ENCODE measurements around the gene FHL3. TPM values are rescaled to one million over a fixed set of nuclear protein-coding genes. Genes with fewer than 3 reads are reported as not detected.

Gene FHL3
- total and polyA plus RNA-seq, 2 donors (not counting 1 experiment from before 2014, with no cell fraction given): 0.15 to 2.2 TPM

GRCh38 chr1:38028105-38028591, 22.8 kb upstream of the FHL3 start:
- no peak for DNase-seq

More at GRCh38 chr1:38028105-38028591, 22.8 kb upstream of the FHL3 start:
- H2AFZ ChIP-seq (ENCODE audit: insufficient read depth, low read depth, low read length, poor library complexity, severe bottlenecking): no peak overlapping the region
- ChIA-PET POLR2A (no interaction called here), CTCF (interaction anchor here (0.9 to 3.5 kb wide), 3 partner anchors 12 to 475 kb away, joined by 3 to 15 read pairs (median 13); no protein-coding TSS in a partner anchor)
- Mint-ChIP-seq H3K9me3 (ENCODE audit: insufficient read depth) (no peaks in the 10 kb centered on the region), H3K4me3 (no peak overlapping the region), H3K27me3 (peaks cover 5% of the 10 kb centered on the region), H3K27ac (no peak overlapping the region), H3K4me1 (peaks cover 19% of the 10 kb centered on the region)
- no peak overlapping the region for H3K4me2 ChIP-seq (replicated peaks; ENCODE audit: low read depth, low read length, poor library complexity, severe bottlenecking)
- H3K9me3 ChIP-seq (ENCODE audit: control extremely low read depth in 1 of 3, control insufficient read depth in 2 of 3, insufficient read depth in 1 of 3, low read length in 2 of 3): no peaks in the 10 kb centered on the region
- no CpG with 5 or more reads among the region's 3 CpGs for WGBS (ENCODE audit: insufficient coverage)
- no peaks in the 10 kb centered on the region for H4K20me1 ChIP-seq (ENCODE audit: control insufficient read depth, insufficient read depth, low read length, poor library complexity, severe bottlenecking)
- no peaks in the 10 kb centered on the region for H3K79me2 ChIP-seq (ENCODE audit: control insufficient read depth, insufficient read depth, low read length)
- no peak overlapping the region for H3K27ac ChIP-seq (ENCODE audit: low read length in 2 of 2)
- no peak overlapping the region for H3K4me3 ChIP-seq (ENCODE audit: control extremely low read depth in 1 of 5, extremely low read depth in 1 of 5, insufficient read depth in 1 of 5, low read depth in 2 of 5, low read length in 4 of 5)
- TF ChIP-seq EZH2 (IDR thresholded peaks at IDR 0.05; ENCODE audit: borderline replicate concordance, insufficient read depth, low read depth, low read length, poor library complexity, severe bottlenecking): no peak
- TF ChIP-seq, protein P1, sequence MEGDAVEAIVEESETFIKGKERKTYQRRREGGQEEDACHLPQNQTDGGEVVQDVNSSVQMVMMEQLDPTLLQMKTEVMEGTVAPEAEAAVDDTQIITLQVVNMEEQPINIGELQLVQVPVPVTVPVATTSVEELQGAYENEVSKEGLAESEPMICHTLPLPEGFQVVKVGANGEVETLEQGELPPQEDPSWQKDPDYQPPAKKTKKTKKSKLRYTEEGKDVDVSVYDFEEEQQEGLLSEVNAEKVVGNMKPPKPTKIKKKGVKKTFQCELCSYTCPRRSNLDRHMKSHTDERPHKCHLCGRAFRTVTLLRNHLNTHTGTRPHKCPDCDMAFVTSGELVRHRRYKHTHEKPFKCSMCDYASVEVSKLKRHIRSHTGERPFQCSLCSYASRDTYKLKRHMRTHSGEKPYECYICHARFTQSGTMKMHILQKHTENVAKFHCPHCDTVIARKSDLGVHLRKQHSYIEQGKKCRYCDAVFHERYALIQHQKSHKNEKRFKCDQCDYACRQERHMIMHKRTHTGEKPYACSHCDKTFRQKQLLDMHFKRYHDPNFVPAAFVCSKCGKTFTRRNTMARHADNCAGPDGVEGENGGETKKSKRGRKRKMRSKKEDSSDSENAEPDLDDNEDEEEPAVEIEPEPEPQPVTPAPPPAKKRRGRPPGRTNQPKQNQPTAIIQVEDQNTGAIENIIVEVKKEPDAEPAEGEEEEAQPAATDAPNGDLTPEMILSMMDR (IDR thresholded peaks at IDR 0.05): no peak
- no peaks in the 10 kb centered on the region for H3K27me3 ChIP-seq (replicated peaks in 1 of 4; ENCODE audit: control extremely low read depth in 1 of 4, control insufficient read depth in 3 of 4, insufficient read depth in 4 of 4, low read length in 3 of 4)
- peaks cover 6 to 24% of the 10 kb centered on the region in 2 experiments for H3K36me3 ChIP-seq (replicated peaks in 1 of 2; ENCODE audit: control extremely low read depth in 1 of 2, control insufficient read depth in 1 of 2, extremely low read depth in 1 of 2, insufficient read depth in 2 of 2, low read length in 1 of 2)
- intact Hi-C loops (cut with micrococcal nuclease): loop anchor here (5.0 kb wide), 1 partner anchor 474 kb away; no protein-coding TSS in a partner anchor
- ATAC-seq (ENCODE audit: low read depth): peak; percentile 51
- H3K9ac ChIP-seq (ENCODE audit: low read length): no peak overlapping the region
- H3K4me1 ChIP-seq (ENCODE audit: control insufficient read depth in 2 of 2, insufficient read depth in 2 of 2, low read length in 2 of 2): peaks cover 5 to 13% of the 10 kb centered on the region in 2 donors
